Hepatocyte (in vitro differentiated cells): ENCODE data around the gene PTPRM.

ENCODE experiments used
- CTCF ChIP-seq: fragments of 200-600 bp; sonication (generic); IDR thresholded peaks from 2 replicates; pipeline ENCODE4 v1.5.1; 2016; ENCODE audit warnings: antibody characterized with exemption, mild to moderate bottlenecking; ENCODE audit not compliant: poor library complexity
- EZH2phosphoT487 ChIP-seq: fragments of 200-600 bp; sonication (generic); IDR thresholded peaks from one replicate; pipeline ENCODE4 v1.6.1; 2018; ENCODE audit warnings: antibody characterized with exemption, mild to moderate bottlenecking, low read depth, moderate library complexity; ENCODE audit not compliant: unreplicated experiment, severe bottlenecking

- TF ChIP-seq CTCF (no peak), EZH2phosphoT487 (no peak)
These were observed 277.3 kb downstream of the PTPRM start for GRCh38 chr18:7844418-7844817.
